GM15510 (cell line): ENCODE results near the gene STAMBP.

Source experiments
- POLR2A ChIP-seq: IDR thresholded peaks from 3 replicates; pipeline ENCODE4 v1.6.1; 2011; ENCODE audit warnings: borderline replicate concordance; ENCODE audit not compliant: insufficient read length; ENCODE audit errors: extremely low read depth

The STAMBP gene

GRCh38 chr2:73827660-73828388 is 937 bp upstream of the STAMBP start:
- TF ChIP-seq POLR2A, result no peak

- TF ChIP-seq POLR2A, result no peak
Measured at GRCh38 chr2:73828389-73828817, 358 bp upstream of the STAMBP start.

DNA sequence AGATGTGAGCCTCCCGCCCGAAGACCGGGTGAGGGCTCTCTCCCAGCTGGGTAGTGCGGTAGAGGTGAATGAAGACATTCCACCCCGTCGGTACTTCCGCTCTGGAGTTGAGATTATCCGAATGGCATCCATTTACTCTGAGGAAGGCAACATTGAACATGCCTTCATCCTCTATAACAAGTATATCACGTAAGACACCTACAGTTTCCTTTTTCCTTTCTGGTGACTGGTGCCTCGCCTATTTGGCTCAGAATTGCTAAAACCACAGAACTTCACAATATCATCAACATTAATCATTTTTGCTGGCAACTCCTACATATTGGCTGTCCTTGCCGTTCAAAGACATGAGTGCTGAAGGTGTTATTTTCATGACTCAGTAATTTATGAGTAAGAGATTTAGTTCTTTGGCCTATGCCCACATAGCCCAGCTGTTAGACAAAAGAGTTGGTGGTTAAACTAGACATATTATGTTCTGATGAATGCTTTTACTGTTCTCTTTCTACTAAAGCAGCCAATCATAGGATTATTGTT is 2.2 kb downstream of the STAMBP start:
- no peak for TF ChIP-seq POLR2A

- no peak for TF ChIP-seq POLR2A
Measured at GRCh38 chr2:73832930-73833329, 4.2 kb downstream of the STAMBP start.

DNA sequence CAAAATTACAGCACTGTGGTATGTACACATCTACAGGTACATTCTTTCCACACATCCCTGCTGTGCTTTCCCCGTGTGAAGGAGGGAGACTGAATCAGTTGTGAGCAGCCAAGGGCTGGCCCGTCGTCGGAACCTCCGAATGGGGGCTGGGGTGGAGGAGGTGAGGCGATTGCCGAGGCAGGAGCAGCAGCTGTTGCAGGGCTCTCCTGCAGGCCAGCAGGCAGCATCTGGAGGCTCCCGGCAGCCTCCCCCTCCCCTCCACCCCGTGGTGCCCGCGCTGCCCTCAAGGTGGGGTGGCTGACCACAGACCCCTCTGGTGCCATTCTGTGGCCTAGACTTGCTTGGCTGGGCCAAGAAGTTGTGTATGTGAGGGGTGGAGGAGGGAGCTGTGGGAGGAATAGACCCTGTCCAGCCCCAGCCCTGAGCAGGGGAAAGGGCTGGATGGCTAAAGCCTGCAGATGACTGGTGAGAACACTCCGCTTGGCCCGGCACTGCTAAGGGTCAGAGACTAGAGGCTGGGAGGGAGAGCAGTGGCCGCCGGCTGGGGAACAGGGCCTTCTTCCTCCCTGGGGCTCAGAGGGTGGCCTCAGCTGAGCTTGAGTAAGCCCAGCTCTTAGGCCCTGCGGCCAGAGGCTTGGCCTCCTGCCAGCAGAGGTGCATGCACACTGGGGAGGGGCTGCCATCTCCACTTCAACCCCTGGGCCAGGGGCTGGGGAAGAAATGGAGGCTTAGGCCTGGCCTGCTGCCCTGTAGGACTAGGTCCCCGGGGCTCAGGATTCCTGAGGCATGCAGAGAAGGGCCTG is 7.6 kb downstream of the STAMBP start:
- no peak for TF ChIP-seq POLR2A

GRCh38 chr2:73837847-73838585 is 9.3 kb downstream of the STAMBP start:
- TF ChIP-seq POLR2A, result no peak

GRCh38 chr2:73838889-73839534 is 10.3 kb downstream of the STAMBP start:
- TF ChIP-seq POLR2A, result no peak

DNA sequence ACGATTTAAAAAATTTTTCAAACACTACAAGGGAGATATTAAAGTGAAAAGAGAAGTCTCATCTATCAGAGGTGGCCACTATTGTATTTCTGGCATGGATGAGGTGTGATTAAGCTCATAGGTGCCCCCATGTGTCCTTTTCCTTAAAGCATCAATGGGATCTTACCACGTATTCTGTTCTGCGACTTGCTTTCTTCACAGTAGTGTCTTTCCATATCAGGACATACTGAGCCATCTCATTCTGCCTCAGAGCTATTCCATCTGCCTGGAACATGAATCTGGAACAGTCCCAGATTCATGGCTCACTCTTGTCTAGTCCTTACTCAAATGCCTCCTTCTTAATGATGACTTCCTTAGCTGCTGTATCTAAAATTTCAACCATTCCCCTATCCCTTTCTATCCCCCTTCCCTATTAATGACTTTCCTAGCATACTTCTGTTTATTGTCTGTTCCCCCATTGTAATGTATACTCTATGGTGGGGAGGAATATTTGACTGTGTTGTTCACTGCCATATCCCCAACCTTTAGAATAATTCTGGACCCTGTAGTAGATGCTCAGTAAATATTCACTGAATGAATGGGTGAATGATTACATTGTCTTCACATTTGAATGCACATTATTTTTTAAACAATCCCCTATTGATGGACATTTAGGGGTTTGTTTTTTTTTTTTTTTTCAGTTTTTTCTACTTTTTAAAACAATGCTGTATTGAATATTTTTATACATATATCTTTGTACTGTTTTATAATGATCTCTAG is 11.1 kb downstream of the STAMBP start:
- TF ChIP-seq POLR2A, result no peak

DNA sequence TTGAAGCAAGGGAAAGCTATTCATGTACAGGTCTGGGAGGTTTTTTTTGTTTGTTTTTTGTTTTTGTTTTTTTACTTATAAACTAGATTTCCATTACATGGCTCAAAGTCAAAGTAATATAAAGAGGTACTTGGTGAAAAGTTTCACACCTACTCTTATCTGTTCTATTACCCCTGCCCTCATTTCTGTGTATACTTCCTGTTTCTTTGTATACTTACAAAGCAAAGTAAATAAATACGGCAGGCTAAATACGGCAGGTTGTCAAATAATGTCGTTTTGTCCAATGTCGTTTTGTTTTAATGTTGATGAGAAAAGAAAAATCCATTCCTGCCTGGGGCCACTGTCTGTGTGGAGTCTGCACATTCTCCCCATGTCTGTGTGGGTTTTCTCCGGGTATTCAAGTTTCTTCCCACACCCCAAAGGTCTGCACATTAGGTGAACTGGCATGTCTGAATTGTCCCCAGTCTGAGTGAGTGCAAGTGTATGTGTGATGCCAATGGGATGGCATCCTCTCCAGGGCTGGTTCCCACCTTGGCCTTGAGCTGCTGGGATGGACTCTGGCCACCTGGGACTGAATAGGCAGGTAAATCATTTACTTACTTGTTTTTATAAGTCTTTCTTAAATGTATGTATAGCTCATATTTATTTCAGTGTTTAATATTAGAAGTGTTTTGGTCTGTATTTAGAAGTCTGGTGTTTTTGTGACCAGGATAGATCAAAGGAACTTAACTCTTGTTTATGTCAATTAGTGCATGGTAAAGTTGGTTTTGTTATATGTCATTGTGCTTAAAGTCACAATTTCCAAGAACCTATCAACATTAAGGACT is 13.4 kb downstream of the STAMBP start:
- no peak for TF ChIP-seq POLR2A

DNA sequence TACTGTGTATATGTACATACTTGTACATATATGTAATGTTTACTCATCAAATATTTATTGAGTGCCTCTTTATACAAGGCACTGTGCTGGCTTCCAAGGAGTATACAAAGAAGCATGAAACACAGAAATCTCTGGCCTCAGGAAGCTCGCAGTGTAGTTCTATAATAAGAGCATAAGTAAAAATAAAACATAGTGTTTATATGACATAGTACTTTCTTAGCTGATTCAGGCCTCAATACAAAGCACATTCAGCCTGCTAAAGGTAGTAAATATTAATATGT is 13.9 kb downstream of the STAMBP start:
- TF ChIP-seq POLR2A, result no peak

DNA sequence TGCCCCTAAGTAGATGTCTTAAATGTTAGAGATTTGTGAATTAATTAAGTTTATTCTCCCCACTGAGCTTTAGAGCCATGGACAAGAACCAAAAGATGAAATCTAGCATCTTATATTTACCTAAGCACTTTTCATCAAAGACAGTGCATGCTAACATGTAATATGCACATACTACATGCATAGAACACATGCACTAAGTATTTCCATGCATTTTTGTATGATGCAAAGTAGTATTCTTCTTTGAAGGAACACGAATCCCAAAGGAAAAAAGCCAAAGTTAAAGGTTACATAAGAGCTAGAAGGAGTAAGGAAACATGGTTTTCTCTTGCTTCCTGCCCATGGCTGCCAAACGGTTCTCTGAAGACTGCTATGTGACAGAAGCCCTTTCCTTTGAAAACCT is 15.3 kb downstream of the STAMBP start:
- no peak for TF ChIP-seq POLR2A

GRCh38 chr2:73850009-73850408 is 21.2 kb downstream of the STAMBP start:
- no peak for TF ChIP-seq POLR2A

GRCh38 chr2:73851274-73851673 is 22.5 kb downstream of the STAMBP start:
- TF ChIP-seq POLR2A, result no peak

DNA sequence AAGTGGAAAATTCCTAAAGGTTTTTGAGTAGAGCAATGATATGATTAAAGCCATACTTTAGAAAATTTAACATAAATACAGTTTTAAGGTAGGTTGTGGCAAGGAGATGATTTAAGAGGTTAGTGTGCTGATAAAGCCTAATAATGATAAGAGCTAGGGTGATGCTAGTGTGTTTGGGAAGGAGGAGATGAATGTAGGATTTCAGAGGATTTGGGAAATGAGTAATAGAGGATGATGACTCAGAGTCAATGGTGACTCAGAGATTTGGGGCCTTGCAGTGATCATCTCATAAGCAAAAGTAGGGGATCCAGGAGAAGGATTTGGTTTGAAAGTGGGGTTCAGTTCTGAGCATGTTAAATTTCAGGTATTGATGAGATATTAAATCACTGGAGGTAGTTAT is 23.3 kb downstream of the STAMBP start:
- TF ChIP-seq POLR2A, result no peak

- TF ChIP-seq POLR2A, result no peak
Measured at GRCh38 chr2:73855526-73855925, 26.8 kb downstream of the STAMBP start.
